K562 (cell line): ENCODE results near the gene ZNF586. TPM values are rescaled to one million over a fixed set of nuclear protein-coding genes. Genes with fewer than 3 reads are reported as not detected.

ENCODE experiments used
- ATAC-seq: fragments of 200-7000 bp; cut with Tn5 transposase; 3 replicates; pipeline ENCODE4 v1.9.1; 2020; ENCODE audit warnings: moderate library complexity
- BruUV-seq: library from RNA; stranded (reverse); fragments of 400-500 nt; replicated peaks from 2 replicates; lab custom pipeline; 2021; lab: Mats Ljungman, UMichigan
- CTCF ChIA-PET: fragments of 300-600 bp; formaldehyde crosslinking; extraction: SDS; loops from one replicate; lab custom pipeline; 2021; ENCODE audit warnings: low intra/inter-chr PET ratio; lab: Yijun Ruan, JAX
- POLR2A ChIA-PET: fragments of 300-600, 350-650 bp; sonication (Branson Sonifier 250); formaldehyde crosslinking; extraction: SDS; loops from one replicate; lab custom pipeline; 2021; ENCODE audit warnings: antibody characterized with exemption, inconsistent platforms; lab: Yijun Ruan, JAX
- DNase-seq, 4 experiments: peaks; one replicate each; pipeline versions ENCODE4 v3.0.0 to v3.0.0-alpha.2; 2011 to 2018; ENCODE audit warnings: low spot score in 3 of 4, mixed read lengths in 3 of 4; ENCODE audit errors: extremely low read depth in 1 of 4
- FAIRE-seq: peaks from 2 replicates; lab custom pipeline; 2011; peaks lifted over from hg19 to GRCh38; lab: Jason Lieb, UNC
- H2AFZ ChIP-seq: 2 replicates; pipeline ENCODE4 v1.6.0; 2011; ENCODE audit warnings: low read depth, low read length, control low read depth, inconsistent platforms
- H3K27ac ChIP-seq: fragments of 200-600 bp; 3 replicates; pipeline ENCODE4 v1.8.0; 2011; ENCODE audit warnings: low read depth, mild to moderate bottlenecking, control low read depth, inconsistent platforms, low read length, moderate library complexity, mixed read lengths; ENCODE audit errors: extremely low read depth
- H3K27me3 ChIP-seq, 2 experiments: fragments of 300-600 bp in 1 of 2; 2 replicates in 1 of 2; 3 replicates in 1 of 2; pipeline versions ENCODE4 v1.6.0 to v1.8.0; 2011; ENCODE audit warnings: inconsistent platforms in 2 of 2, low read length in 2 of 2, mild to moderate bottlenecking in 1 of 2, mixed read lengths in 1 of 2, moderate library complexity in 1 of 2; ENCODE audit not compliant: control insufficient read depth in 2 of 2, insufficient read depth in 2 of 2
- H3K36me3 ChIP-seq: fragments of 300-600 bp; 3 replicates; pipeline ENCODE4 v1.8.0; 2011; ENCODE audit warnings: mild to moderate bottlenecking, low read length, inconsistent platforms; ENCODE audit not compliant: control insufficient read depth, insufficient read depth
- H3K4me1 ChIP-seq, 2 experiments: fragments of 200-600 bp in 1 of 2; replicated peaks in 1 of 2; 2 replicates in 1 of 2; 3 replicates in 1 of 2; pipeline versions ENCODE4 v1.5.1 to v1.8.0; 2011; ENCODE audit warnings: inconsistent platforms in 2 of 2, low read length in 2 of 2, mild to moderate bottlenecking in 1 of 2, mixed read lengths in 1 of 2, moderate library complexity in 1 of 2; ENCODE audit not compliant: control insufficient read depth in 2 of 2, insufficient read depth in 2 of 2
- H3K4me2 ChIP-seq: 2 replicates; pipeline ENCODE4 v1.6.1; 2011; ENCODE audit warnings: low read length, control low read depth, inconsistent platforms, mixed read lengths; ENCODE audit not compliant: insufficient read depth
- H3K4me3 ChIP-seq: fragments of 200-600 bp; sonication (generic), shearing (Covaris generic); 2 replicates; pipeline ENCODE4 v1.5.1; 2016; ENCODE audit warnings: control low read depth, inconsistent platforms
- H3K79me2 ChIP-seq: fragments of 200-600 bp; 3 replicates; pipeline ENCODE4 v1.8.0; 2011; ENCODE audit warnings: low read length, inconsistent platforms; ENCODE audit not compliant: control insufficient read depth, insufficient read depth
- H3K9ac ChIP-seq, 2 experiments: 2 replicates each; pipeline versions ENCODE4 v1.6.0 to v1.6.1; 2011; ENCODE audit warnings: low read depth in 2 of 2, low read length in 2 of 2, control low read depth in 1 of 2, inconsistent platforms in 1 of 2, mild to moderate bottlenecking in 1 of 2, mixed read lengths in 1 of 2; ENCODE audit not compliant: insufficient read depth in 1 of 2
- H3K9me1 ChIP-seq: one replicate; pipeline ENCODE4 v1.6.0; 2011; ENCODE audit warnings: inconsistent platforms, mild to moderate bottlenecking, low read length, moderate library complexity; ENCODE audit not compliant: control insufficient read depth, insufficient read depth
- H3K9me3 ChIP-seq: replicated peaks from 2 replicates; pipeline ENCODE4 v1.5.1; 2011; ENCODE audit warnings: low read depth, low read length, inconsistent platforms; ENCODE audit not compliant: control insufficient read depth, insufficient read depth
- H4K20me1 ChIP-seq: replicated peaks from 2 replicates; pipeline ENCODE4 v1.6.1; 2011; ENCODE audit warnings: low read length, inconsistent platforms, mixed read lengths; ENCODE audit not compliant: control insufficient read depth, insufficient read depth
- DMBX1 ChIP-seq: fragments of 250-450 bp; sonication (Bioruptor Pico); IDR thresholded peaks from 2 replicates; pipeline ENCODE4 v1.8.0; 2022; ENCODE audit warnings: inconsistent platforms, mild to moderate bottlenecking, moderate library complexity, borderline replicate concordance
- HCFC1 ChIP-seq: IDR thresholded peaks from 2 replicates; pipeline ENCODE4 v1.6.1; 2012; ENCODE audit warnings: low read depth, low read length, improper control_type of control experiment
- ILF3 ChIP-seq: fragments of 450-650 bp; IDR thresholded peaks from 2 replicates; pipeline ENCODE4 v1.6.1; 2018; ENCODE audit warnings: antibody characterized with exemption, mild to moderate bottlenecking, moderate library complexity, borderline replicate concordance
- LEF1 ChIP-seq: fragments of 450-650 bp; IDR thresholded peaks from 2 replicates; pipeline ENCODE4 v1.6.1; 2016; ENCODE audit warnings: mild to moderate bottlenecking
- POLR2A ChIP-seq: fragments of 450-650 bp; conservative IDR thresholded peaks from 2 replicates; pipeline ENCODE4 v1.6.1; 2016
- PYGO2 ChIP-seq: fragments of 450-650 bp; IDR thresholded peaks from 2 replicates; pipeline ENCODE4 v1.6.1; 2016; ENCODE audit warnings: mild to moderate bottlenecking, missing genetic modification characterization, moderate library complexity, missing compliant biosample characterization
- WGBS: fragments of 100-300 bp; shearing (Covaris generic); methylation state at CpG from one replicate; pipeline ENCODE4 v1.1.6; 2016; ENCODE audit warnings: low coverage, mixed read lengths; ENCODE audit not compliant: insufficient coverage; ENCODE audit errors: missing lambda C conversion rate; 5-methylcytosine and 5-hydroxymethylcytosine counted together
- in situ Hi-C: fragments of 300-500 bp; cut with MboI; formaldehyde crosslinking; loops from 4 replicates; pipeline ENCODE4 v1.15.0; 2018; ENCODE audit warnings: inconsistent platforms, mixed read lengths
- intact Hi-C: fragments of 100-400 bp; cut with micrococcal nuclease; formaldehyde crosslinking; loops from 2 replicates; pipeline ENCODE4 v1.14.2; 2022
- polyA plus RNA-seq, 8 experiments: library from polyadenylated mRNA; depleted of rRNA in 4 of 8; stranded (reverse) in 5 of 8; unstranded in 3 of 8; fragments of >200 nt; fragmentation: Nextera tagmentation in 2 of 8; fragmentation: Illumina TruSeq in 1 of 8; extraction: Ambion mirVana in 2 of 8; extraction: Trizol in 1 of 8; gene quantifications; 2 replicates each; pipeline versions ENCODE4 v1.2.1 to v1.2.3, GENCODE V29; 2011 to 2014; ENCODE audit warnings: inconsistent platforms in 1 of 8, missing spikeins in 1 of 8
- total RNA-seq, 7 experiments: library from RNA; depleted of rRNA in 6 of 7; stranded (reverse); fragments of >200 nt in 6 of 7; fragmentation: Illumina TruSeq in 2 of 7; extraction: Trizol in 2 of 7; gene quantifications; 2 replicates each; pipeline versions ENCODE4 v1.2.1 to v1.2.3, GENCODE V29; 2011 to 2021; ENCODE audit warnings: low replicate concordance in 1 of 7
- TF ChIP-seq, protein P1 (sequence below): sonication (generic); formaldehyde crosslinking; IDR thresholded peaks from 2 replicates; pipeline ENCODE4 v1.8.0; 2023; ENCODE audit warnings: mild to moderate bottlenecking, missing genetic modification reagents
- TF ChIP-seq, protein P2 (sequence below): sonication (generic); formaldehyde crosslinking; IDR thresholded peaks from 2 replicates; pipeline ENCODE4 v1.5.0; 2020; ENCODE audit warnings: missing genetic modification reagents

Gene ZNF586
- total and polyA plus RNA-seq, 9 of the 15 experiments (the other 6 are each of a cell fraction or from before 2014, with no cell fraction given): 2.5 to 12.6 (median 8.4) TPM

DNA sequence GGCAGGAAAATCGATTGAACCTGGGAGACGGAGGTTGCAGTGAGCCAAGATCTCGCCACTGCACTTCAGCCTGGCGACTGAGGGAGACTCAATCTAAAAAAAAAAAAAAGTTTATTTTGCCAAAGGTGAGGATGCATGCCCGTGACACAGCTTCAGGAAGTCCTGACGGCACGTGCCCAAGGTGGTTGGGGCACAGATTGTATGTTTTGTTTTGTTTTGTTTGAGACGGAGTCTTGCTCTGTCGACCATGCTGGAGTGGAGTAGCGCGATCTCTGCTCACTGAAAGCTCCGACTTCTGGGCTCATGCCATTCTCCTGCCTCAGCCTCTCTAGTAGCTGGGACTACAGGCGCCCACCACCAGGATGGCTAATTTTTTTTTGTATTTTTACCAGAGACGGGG, 48.5 kb downstream of the ZNF586 start (continued):
- TF ChIP-seq, protein P1, sequence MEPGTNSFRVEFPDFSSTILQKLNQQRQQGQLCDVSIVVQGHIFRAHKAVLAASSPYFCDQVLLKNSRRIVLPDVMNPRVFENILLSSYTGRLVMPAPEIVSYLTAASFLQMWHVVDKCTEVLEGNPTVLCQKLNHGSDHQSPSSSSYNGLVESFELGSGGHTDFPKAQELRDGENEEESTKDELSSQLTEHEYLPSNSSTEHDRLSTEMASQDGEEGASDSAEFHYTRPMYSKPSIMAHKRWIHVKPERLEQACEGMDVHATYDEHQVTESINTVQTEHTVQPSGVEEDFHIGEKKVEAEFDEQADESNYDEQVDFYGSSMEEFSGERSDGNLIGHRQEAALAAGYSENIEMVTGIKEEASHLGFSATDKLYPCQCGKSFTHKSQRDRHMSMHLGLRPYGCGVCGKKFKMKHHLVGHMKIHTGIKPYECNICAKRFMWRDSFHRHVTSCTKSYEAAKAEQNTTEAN (CRISPR knock-in tag): no peak
- TF ChIP-seq LEF1 (no peak), POLR2A (no peak), PYGO2 (no peak), ILF3 (no peak), HCFC1 (no peak)
- TF ChIP-seq, all 486 proteins: peak for 0

DNA sequence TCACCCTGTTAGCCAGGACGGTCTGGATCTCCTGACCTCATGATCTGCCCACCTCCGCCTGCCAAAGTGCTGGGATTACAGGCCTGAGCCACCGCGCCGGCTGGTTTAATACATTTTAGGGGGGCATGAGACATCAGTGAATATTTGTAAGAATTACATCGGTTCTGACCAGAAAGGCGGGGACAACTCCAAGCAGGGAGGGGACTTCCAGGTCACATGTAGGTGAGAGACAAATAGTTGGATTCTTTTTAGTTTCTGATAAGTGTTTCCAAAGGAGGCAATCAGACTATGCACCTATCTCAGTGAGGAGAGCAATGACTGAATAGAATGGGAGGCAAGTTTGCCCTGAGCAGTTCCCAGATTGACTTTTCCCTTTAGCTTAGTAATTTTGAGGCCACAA, 48.9 kb downstream of the ZNF586 start:
- Histone ChIP-seq H3K9me1 (no peaks in the 10 kb centered on the region), H3K36me3 (peaks cover 28% of the 10 kb centered on the region), H3K4me2 (peak overlapping the region; percentile 83; the same call in 1 of the 2 replicates), H3K4me3 (no peak overlapping the region), H3K9me3 (no peaks in the 10 kb centered on the region), H4K20me1 (no peaks in the 10 kb centered on the region)
- ATAC-seq: no peak
- POLR2A ChIA-PET: interaction anchor here (0.9 to 1.6 kb wide), 2 partner anchors 31 to 32 kb away, joined by 3 to 9 read pairs; partner anchors contain the start of gene ZNF587
- in situ Hi-C loops: no loop called here
- TF ChIP-seq DMBX1: no peak
- TF ChIP-seq, protein P2, sequence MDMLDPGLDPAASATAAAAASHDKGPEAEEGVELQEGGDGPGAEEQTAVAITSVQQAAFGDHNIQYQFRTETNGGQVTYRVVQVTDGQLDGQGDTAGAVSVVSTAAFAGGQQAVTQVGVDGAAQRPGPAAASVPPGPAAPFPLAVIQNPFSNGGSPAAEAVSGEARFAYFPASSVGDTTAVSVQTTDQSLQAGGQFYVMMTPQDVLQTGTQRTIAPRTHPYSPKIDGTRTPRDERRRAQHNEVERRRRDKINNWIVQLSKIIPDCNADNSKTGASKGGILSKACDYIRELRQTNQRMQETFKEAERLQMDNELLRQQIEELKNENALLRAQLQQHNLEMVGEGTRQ (CRISPR knock-in tag): peak; percentile 9; the same call in 1 of the 2 replicates
- TF ChIP-seq, all 486 proteins: peak for 1
- H2AFZ ChIP-seq: 0 out of 2 replicates have a peak overlapping the region, but pooled peaks have one; percentile 25
- DNase-seq (peak in 1 of 4 experiments; percentile 27), FAIRE-seq (peak; percentile 58)
- peaks cover 4 to 22% of the 10 kb centered on the region in 2 experiments; a peak in 3 of 5 replicates for H3K4me1 ChIP-seq
- WGBS: 84% methylated on average over 5 of the region's 7 CpGs
- CTCF ChIA-PET: no interaction called here
- intact Hi-C loops: no loop called here
- peaks cover 55% of the 10 kb centered on the region for H3K79me2 ChIP-seq
- no TSS peak for BruUV-seq
- H3K27me3 ChIP-seq: no peaks in the 10 kb centered on the region
- no peak overlapping the region; the same call in 2 of the 3 replicates for H3K27ac ChIP-seq
- no peak overlapping the region; a peak in 1 of 4 replicates for H3K9ac ChIP-seq
